Progenitor cell of endocrine pancreas (in vitro differentiated cells): ENCODE results near the gene PPM1A. TPM values are rescaled to one million over a fixed set of nuclear protein-coding genes. Genes with fewer than 3 reads are reported as not detected.

Experiments
- DNase-seq: peaks from one replicate; pipeline ENCODE4 v3.0.0; 2021; ENCODE audit warnings: low spot score; ENCODE audit not compliant: unreplicated experiment
- H3K27ac Mint-ChIP-seq: 2 replicates; pipeline ENCODE4 v1.8.0; 2021; ENCODE audit warnings: mild to moderate bottlenecking, moderate library complexity, mixed read lengths
- H3K27me3 Mint-ChIP-seq: 2 replicates; pipeline ENCODE4 v1.8.0; 2021; ENCODE audit warnings: mixed read lengths
- H3K36me3 Mint-ChIP-seq: 2 replicates; pipeline ENCODE4 v1.8.0; 2022; ENCODE audit warnings: mixed read lengths; ENCODE audit not compliant: insufficient read depth
- H3K4me1 Mint-ChIP-seq: 2 replicates; pipeline ENCODE4 v1.8.0; 2021; ENCODE audit warnings: low read depth, mixed read lengths
- H3K4me3 Mint-ChIP-seq: 2 replicates; pipeline ENCODE4 v1.8.0; 2021; ENCODE audit warnings: low read depth, mild to moderate bottlenecking, moderate library complexity, mixed read lengths
- H3K9me3 Mint-ChIP-seq: 2 replicates; pipeline ENCODE4 v1.8.0; 2021; ENCODE audit warnings: low read depth, mixed read lengths
- CTCF ChIP-seq: fragments of 200-600 bp; sonication (generic); IDR thresholded peaks from one replicate; pipeline ENCODE4 v1.5.0; 2021; ENCODE audit warnings: antibody characterized with exemption, mild to moderate bottlenecking; ENCODE audit not compliant: unreplicated experiment
- total RNA-seq: library from RNA; stranded (reverse); gene quantifications from 2 replicates; pipeline ENCODE4 v1.2.1, GENCODE V29; 2021

Gene PPM1A
- total RNA-seq, 1 donor from 2014 or later = 43.1 TPM

GRCh38 chr14:60275932-60276331, 26.9 kb downstream of the PPM1A start:
- Mint-ChIP-seq H3K9me3 (peaks cover 11% of the 10 kb centered on the region), H3K4me3 (no peak overlapping the region), H3K27ac (no peak overlapping the region), H3K36me3 (peaks cover 11% of the 10 kb centered on the region), H3K4me1 (peaks cover 25% of the 10 kb centered on the region), H3K27me3 (no peaks in the 10 kb centered on the region)
- no peak for DNase-seq
- TF ChIP-seq CTCF = no peak

- Mint-ChIP-seq H3K27me3 (no peaks in the 10 kb centered on the region), H3K4me1 (peaks cover 22% of the 10 kb centered on the region), H3K27ac (no peak overlapping the region), H3K36me3 (peaks cover 11% of the 10 kb centered on the region), H3K9me3 (peaks cover 11% of the 10 kb centered on the region), H3K4me3 (no peak overlapping the region)
- TF ChIP-seq CTCF = no peak
- no peak for DNase-seq
Measured at GRCh38 chr14:60276347-60276746, 27.3 kb downstream of the PPM1A start.

GRCh38 chr14:60277605-60278190, 28.7 kb downstream of the PPM1A start:
- H3K36me3 Mint-ChIP-seq = peaks cover 14% of the 10 kb centered on the region
- TF ChIP-seq CTCF = no peak
- H3K4me3 Mint-ChIP-seq = no peak overlapping the region
- no peak for DNase-seq
- peaks cover 11% of the 10 kb centered on the region for H3K9me3 Mint-ChIP-seq
- peaks cover 10% of the 10 kb centered on the region for H3K4me1 Mint-ChIP-seq
- H3K27ac Mint-ChIP-seq = no peak overlapping the region
- no peaks in the 10 kb centered on the region for H3K27me3 Mint-ChIP-seq

GRCh38 chr14:60278350-60278749, 29.3 kb downstream of the PPM1A start:
- Mint-ChIP-seq H3K4me1 (peaks cover 5% of the 10 kb centered on the region), H3K4me3 (no peak overlapping the region), H3K36me3 (peaks cover 19% of the 10 kb centered on the region), H3K27me3 (no peaks in the 10 kb centered on the region), H3K27ac (peak overlapping the region; percentile 21), H3K9me3 (peaks cover 11% of the 10 kb centered on the region)
- no peak for TF ChIP-seq CTCF
- no peak for DNase-seq

- H3K27ac Mint-ChIP-seq = no peak overlapping the region
Measured at GRCh38 chr14:60287452-60287851, 38.4 kb downstream of the PPM1A start.

More at GRCh38 chr14:60287452-60287851, 38.4 kb downstream of the PPM1A start:
- Mint-ChIP-seq H3K4me3 (no peak overlapping the region), H3K4me1 (peaks cover 7% of the 10 kb centered on the region), H3K27me3 (no peaks in the 10 kb centered on the region), H3K36me3 (peaks cover 27% of the 10 kb centered on the region), H3K9me3 (no peaks in the 10 kb centered on the region)
- no peak for TF ChIP-seq CTCF
- no peak for DNase-seq
